K562 (cell line): ENCODE data around the gene CSF2RB. TPM values are rescaled to one million over a fixed set of nuclear protein-coding genes. Genes with fewer than 3 reads are reported as not detected.

ENCODE experiments used
- ATAC-seq: fragments of 200-7000 bp; cut with Tn5 transposase; 3 replicates; pipeline ENCODE4 v1.9.1; 2020; ENCODE audit warnings: moderate library complexity
- BruUV-seq: library from RNA; stranded (reverse); fragments of 400-500 nt; replicated peaks from 2 replicates; lab custom pipeline; 2021; lab: Mats Ljungman, UMichigan
- CTCF ChIA-PET: fragments of 300-600 bp; formaldehyde crosslinking; extraction: SDS; loops from one replicate; lab custom pipeline; 2021; ENCODE audit warnings: low intra/inter-chr PET ratio; lab: Yijun Ruan, JAX
- POLR2A ChIA-PET: fragments of 300-600, 350-650 bp; sonication (Branson Sonifier 250); formaldehyde crosslinking; extraction: SDS; loops from one replicate; lab custom pipeline; 2021; ENCODE audit warnings: antibody characterized with exemption, inconsistent platforms; lab: Yijun Ruan, JAX
- DNase-seq, 4 experiments: peaks; one replicate each; pipeline versions ENCODE4 v3.0.0 to v3.0.0-alpha.2; 2011 to 2018; ENCODE audit warnings: low spot score in 3 of 4, mixed read lengths in 3 of 4; ENCODE audit errors: extremely low read depth in 1 of 4
- FAIRE-seq: peaks from 2 replicates; lab custom pipeline; 2011; peaks lifted over from hg19 to GRCh38; lab: Jason Lieb, UNC
- H2AFZ ChIP-seq: 2 replicates; pipeline ENCODE4 v1.6.0; 2011; ENCODE audit warnings: low read depth, low read length, control low read depth, inconsistent platforms
- H3K27ac ChIP-seq: fragments of 200-600 bp; 3 replicates; pipeline ENCODE4 v1.8.0; 2011; ENCODE audit warnings: low read depth, mild to moderate bottlenecking, control low read depth, inconsistent platforms, low read length, moderate library complexity, mixed read lengths; ENCODE audit errors: extremely low read depth
- H3K27me3 ChIP-seq, 2 experiments: fragments of 300-600 bp in 1 of 2; 2 replicates in 1 of 2; 3 replicates in 1 of 2; pipeline versions ENCODE4 v1.6.0 to v1.8.0; 2011; ENCODE audit warnings: inconsistent platforms in 2 of 2, low read length in 2 of 2, mild to moderate bottlenecking in 1 of 2, mixed read lengths in 1 of 2, moderate library complexity in 1 of 2; ENCODE audit not compliant: control insufficient read depth in 2 of 2, insufficient read depth in 2 of 2
- H3K36me3 ChIP-seq: fragments of 300-600 bp; 3 replicates; pipeline ENCODE4 v1.8.0; 2011; ENCODE audit warnings: mild to moderate bottlenecking, low read length, inconsistent platforms; ENCODE audit not compliant: control insufficient read depth, insufficient read depth
- H3K4me1 ChIP-seq, 2 experiments: fragments of 200-600 bp in 1 of 2; replicated peaks in 1 of 2; 2 replicates in 1 of 2; 3 replicates in 1 of 2; pipeline versions ENCODE4 v1.5.1 to v1.8.0; 2011; ENCODE audit warnings: inconsistent platforms in 2 of 2, low read length in 2 of 2, mild to moderate bottlenecking in 1 of 2, mixed read lengths in 1 of 2, moderate library complexity in 1 of 2; ENCODE audit not compliant: control insufficient read depth in 2 of 2, insufficient read depth in 2 of 2
- H3K4me2 ChIP-seq: 2 replicates; pipeline ENCODE4 v1.6.1; 2011; ENCODE audit warnings: low read length, control low read depth, inconsistent platforms, mixed read lengths; ENCODE audit not compliant: insufficient read depth
- H3K4me3 ChIP-seq: fragments of 200-600 bp; sonication (generic), shearing (Covaris generic); 2 replicates; pipeline ENCODE4 v1.5.1; 2016; ENCODE audit warnings: control low read depth, inconsistent platforms
- H3K79me2 ChIP-seq: fragments of 200-600 bp; 3 replicates; pipeline ENCODE4 v1.8.0; 2011; ENCODE audit warnings: low read length, inconsistent platforms; ENCODE audit not compliant: control insufficient read depth, insufficient read depth
- H3K9ac ChIP-seq, 2 experiments: 2 replicates each; pipeline versions ENCODE4 v1.6.0 to v1.6.1; 2011; ENCODE audit warnings: low read depth in 2 of 2, low read length in 2 of 2, control low read depth in 1 of 2, inconsistent platforms in 1 of 2, mild to moderate bottlenecking in 1 of 2, mixed read lengths in 1 of 2; ENCODE audit not compliant: insufficient read depth in 1 of 2
- H3K9me1 ChIP-seq: one replicate; pipeline ENCODE4 v1.6.0; 2011; ENCODE audit warnings: inconsistent platforms, mild to moderate bottlenecking, low read length, moderate library complexity; ENCODE audit not compliant: control insufficient read depth, insufficient read depth
- H3K9me3 ChIP-seq: replicated peaks from 2 replicates; pipeline ENCODE4 v1.5.1; 2011; ENCODE audit warnings: low read depth, low read length, inconsistent platforms; ENCODE audit not compliant: control insufficient read depth, insufficient read depth
- H4K20me1 ChIP-seq: replicated peaks from 2 replicates; pipeline ENCODE4 v1.6.1; 2011; ENCODE audit warnings: low read length, inconsistent platforms, mixed read lengths; ENCODE audit not compliant: control insufficient read depth, insufficient read depth
- EGR1 ChIP-seq: fragments of 450-650 bp; conservative IDR thresholded peaks from 2 replicates; pipeline ENCODE4 v1.6.1; 2017; ENCODE audit warnings: mild to moderate bottlenecking
- JUNB ChIP-seq: fragments of 450-650 bp; formaldehyde crosslinking; conservative IDR thresholded peaks from 2 replicates; pipeline ENCODE4 v1.4.0; 2020; ENCODE audit warnings: mild to moderate bottlenecking
- KAT7 ChIP-seq: sonication (generic); formaldehyde crosslinking; IDR thresholded peaks from 2 replicates; pipeline ENCODE4 v1.8.0; 2022; ENCODE audit warnings: missing genetic modification reagents, mild to moderate bottlenecking, borderline replicate concordance
- WGBS: fragments of 100-300 bp; shearing (Covaris generic); methylation state at CpG from one replicate; pipeline ENCODE4 v1.1.6; 2016; ENCODE audit warnings: low coverage, mixed read lengths; ENCODE audit not compliant: insufficient coverage; ENCODE audit errors: missing lambda C conversion rate; 5-methylcytosine and 5-hydroxymethylcytosine counted together
- in situ Hi-C: fragments of 300-500 bp; cut with MboI; formaldehyde crosslinking; loops from 4 replicates; pipeline ENCODE4 v1.15.0; 2018; ENCODE audit warnings: inconsistent platforms, mixed read lengths
- intact Hi-C: fragments of 100-400 bp; cut with micrococcal nuclease; formaldehyde crosslinking; loops from 2 replicates; pipeline ENCODE4 v1.14.2; 2022
- polyA plus RNA-seq, 8 experiments: library from polyadenylated mRNA; depleted of rRNA in 4 of 8; stranded (reverse) in 5 of 8; unstranded in 3 of 8; fragments of >200 nt; fragmentation: Nextera tagmentation in 2 of 8; fragmentation: Illumina TruSeq in 1 of 8; extraction: Ambion mirVana in 2 of 8; extraction: Trizol in 1 of 8; gene quantifications; 2 replicates each; pipeline versions ENCODE4 v1.2.1 to v1.2.3, GENCODE V29; 2011 to 2014; ENCODE audit warnings: inconsistent platforms in 1 of 8, missing spikeins in 1 of 8
- total RNA-seq, 7 experiments: library from RNA; depleted of rRNA in 6 of 7; stranded (reverse); fragments of >200 nt in 6 of 7; fragmentation: Illumina TruSeq in 2 of 7; extraction: Trizol in 2 of 7; gene quantifications; 2 replicates each; pipeline versions ENCODE4 v1.2.1 to v1.2.3, GENCODE V29; 2011 to 2021; ENCODE audit warnings: low replicate concordance in 1 of 7

Gene CSF2RB
- total and polyA plus RNA-seq, 9 of the 15 experiments (the other 6 are each of a cell fraction or from before 2014, with no cell fraction given) = 0.04 to 1.0 (median 0.36) TPM

DNA sequence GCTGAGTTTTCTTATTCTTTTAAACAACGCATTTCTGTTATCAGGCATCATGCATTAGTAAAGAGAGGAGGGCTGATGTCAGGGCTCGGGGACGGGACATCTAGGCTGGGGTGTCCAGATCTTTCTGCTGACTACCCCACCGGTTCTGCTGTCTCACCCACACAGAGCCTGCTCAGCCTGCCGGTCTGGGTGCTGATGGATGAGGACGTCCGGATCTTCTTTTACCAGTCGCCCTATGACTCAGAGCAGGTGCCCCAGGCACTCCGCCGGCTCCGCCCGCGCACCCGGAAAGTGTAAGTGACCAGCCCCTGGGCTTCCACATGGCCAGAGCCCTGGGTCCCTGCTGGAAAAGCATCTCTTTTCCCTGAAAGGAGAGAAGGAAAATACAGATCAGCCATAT is 43.2 kb upstream of the CSF2RB start:
- H2AFZ ChIP-seq = no peak overlapping the region
- BruUV-seq = no TSS peak

GRCh38 chr22:36871669-36872081 is 41.8 kb upstream of the CSF2RB start:
- no peak overlapping the region for H3K4me3 ChIP-seq
- CTCF ChIA-PET = no interaction called here
- in situ Hi-C loops = no loop called here
- H3K9me1 ChIP-seq = no peaks in the 10 kb centered on the region
- H3K9ac ChIP-seq = no peak overlapping the region
- BruUV-seq = no TSS peak
- intact Hi-C loops = loop anchor here (5.0 to 10.0 kb wide), 2 partner anchors 106 to 173 kb away; no protein-coding TSS in a partner anchor
- POLR2A ChIA-PET = interaction anchor here (0.6 kb wide), 1 partner anchor 472 kb away, joined by 3 read pairs; no protein-coding TSS in a partner anchor
- H4K20me1 ChIP-seq = no peaks in the 10 kb centered on the region
- ATAC-seq (no peak), FAIRE-seq (no peak), DNase-seq (no peak)
- H3K9me3 ChIP-seq = no peaks in the 10 kb centered on the region
- H3K36me3 ChIP-seq = no peaks in the 10 kb centered on the region
- no peak overlapping the region for H3K27ac ChIP-seq
- H3K79me2 ChIP-seq = no peaks in the 10 kb centered on the region
- 0 out of 5 replicates have a peak, but pooled peaks cover 0 to 2% of the 10 kb centered on the region in 2 experiments for H3K4me1 ChIP-seq
- no peak overlapping the region for H3K4me2 ChIP-seq
- H2AFZ ChIP-seq = no peak overlapping the region
- 25% methylated on average over 5 of the region's 11 CpGs for WGBS
- TF ChIP-seq JUNB (CRISPR knock-in tag) = no peak
- peaks cover 0 to 10% of the 10 kb centered on the region in 2 experiments; a peak in 3 of 5 replicates for H3K27me3 ChIP-seq

More for the DNA sequence above, 43.2 kb upstream of the CSF2RB start:
- ChIA-PET CTCF (no interaction called here), POLR2A (no interaction called here)
- no peak overlapping the region for H3K4me2 ChIP-seq
- intact Hi-C loops = loop anchor here (5.0 to 10.0 kb wide), 2 partner anchors 107 to 175 kb away; no protein-coding TSS in a partner anchor
- no peak overlapping the region for H3K4me3 ChIP-seq
- FAIRE-seq = no peak
- H3K9ac ChIP-seq = no peak overlapping the region
- in situ Hi-C loops = no loop called here
- no peaks in the 10 kb centered on the region for H3K9me1 ChIP-seq
- no peaks in the 10 kb centered on the region for H4K20me1 ChIP-seq
- H3K27me3 ChIP-seq = peaks cover 0 to 10% of the 10 kb centered on the region in 2 experiments; a peak in 2 of 5 replicates
- H3K9me3 ChIP-seq = no peaks in the 10 kb centered on the region
- no peaks in the 10 kb centered on the region for H3K36me3 ChIP-seq
- H3K27ac ChIP-seq = no peak overlapping the region
- TF ChIP-seq KAT7 = no peak
- TF ChIP-seq EGR1 = 0 out of 2 replicates have a peak, but pooled peaks have one; percentile 34
- H3K79me2 ChIP-seq = no peaks in the 10 kb centered on the region
- no peak for ATAC-seq
- 0% methylated on average over 3 of the region's 14 CpGs for WGBS
- H3K4me1 ChIP-seq = 0 out of 5 replicates have a peak, but pooled peaks cover 0 to 2% of the 10 kb centered on the region in 2 experiments
- DNase-seq = no peak
